Nephron (organoid): ENCODE results near the gene NRBF2.

Experiments
- H3K27ac Mint-ChIP-seq, 3 experiments: 2 replicates each; pipeline ENCODE4 v1.8.0; 2020; ENCODE audit warnings: mixed read lengths in 3 of 3, mild to moderate bottlenecking in 2 of 3, moderate library complexity in 1 of 3
- H3K27me3 Mint-ChIP-seq: 2 replicates; pipeline ENCODE4 v1.8.0; 2021; ENCODE audit warnings: low read depth, mild to moderate bottlenecking, moderate library complexity, mixed read lengths
- H3K36me3 Mint-ChIP-seq: 2 replicates; pipeline ENCODE4 v1.8.0; 2020; ENCODE audit warnings: low read depth, mixed read lengths
- H3K4me1 Mint-ChIP-seq: 2 replicates; pipeline ENCODE4 v1.8.0; 2020; ENCODE audit warnings: mixed read lengths
- H3K4me3 Mint-ChIP-seq, 3 experiments: 2 replicates each; pipeline ENCODE4 v1.8.0; 2020; ENCODE audit warnings: mild to moderate bottlenecking in 3 of 3, mixed read lengths in 3 of 3, moderate library complexity in 2 of 3
- H3K9me3 Mint-ChIP-seq: 2 replicates; pipeline ENCODE4 v1.8.0; 2020; ENCODE audit warnings: mixed read lengths
- TF ChIP-seq, protein P1 (sequence below), 3 experiments: fragments of 200-600 bp; sonication (generic); IDR thresholded peaks; one replicate each; pipeline ENCODE4 v1.5.0; 2021; ENCODE audit warnings: antibody characterized with exemption in 3 of 3; ENCODE audit not compliant: unreplicated experiment in 3 of 3

NRBF2 gene

DNA sequence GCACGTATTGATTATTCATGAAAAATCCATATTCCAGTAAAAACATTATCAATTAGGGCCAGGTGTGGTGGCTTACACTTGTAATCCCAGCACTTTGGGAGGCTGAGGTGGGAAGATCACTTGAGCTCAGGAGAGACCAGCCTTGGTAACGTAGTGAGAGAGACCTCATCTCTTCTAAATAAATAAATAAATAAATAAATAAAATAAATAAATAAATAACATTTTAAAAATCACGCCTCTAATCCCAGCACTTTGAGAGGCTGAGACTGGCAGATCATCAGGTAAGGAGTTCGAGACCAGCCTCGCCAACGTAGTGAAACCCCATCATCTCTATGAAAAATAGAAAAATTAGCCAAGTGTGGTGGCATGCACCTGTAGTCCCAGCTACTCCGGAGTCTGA lies 32.1 kb downstream of the NRBF2 start:
- Mint-ChIP-seq H3K9me3 (no peaks in the 10 kb centered on the region), H3K4me3 (no peak overlapping the region), H3K27me3 (no peaks in the 10 kb centered on the region), H3K27ac (no peak overlapping the region), H3K36me3 (peaks cover 38% of the 10 kb centered on the region), H3K4me1 (peaks cover 12% of the 10 kb centered on the region)
- TF ChIP-seq, protein P1, sequence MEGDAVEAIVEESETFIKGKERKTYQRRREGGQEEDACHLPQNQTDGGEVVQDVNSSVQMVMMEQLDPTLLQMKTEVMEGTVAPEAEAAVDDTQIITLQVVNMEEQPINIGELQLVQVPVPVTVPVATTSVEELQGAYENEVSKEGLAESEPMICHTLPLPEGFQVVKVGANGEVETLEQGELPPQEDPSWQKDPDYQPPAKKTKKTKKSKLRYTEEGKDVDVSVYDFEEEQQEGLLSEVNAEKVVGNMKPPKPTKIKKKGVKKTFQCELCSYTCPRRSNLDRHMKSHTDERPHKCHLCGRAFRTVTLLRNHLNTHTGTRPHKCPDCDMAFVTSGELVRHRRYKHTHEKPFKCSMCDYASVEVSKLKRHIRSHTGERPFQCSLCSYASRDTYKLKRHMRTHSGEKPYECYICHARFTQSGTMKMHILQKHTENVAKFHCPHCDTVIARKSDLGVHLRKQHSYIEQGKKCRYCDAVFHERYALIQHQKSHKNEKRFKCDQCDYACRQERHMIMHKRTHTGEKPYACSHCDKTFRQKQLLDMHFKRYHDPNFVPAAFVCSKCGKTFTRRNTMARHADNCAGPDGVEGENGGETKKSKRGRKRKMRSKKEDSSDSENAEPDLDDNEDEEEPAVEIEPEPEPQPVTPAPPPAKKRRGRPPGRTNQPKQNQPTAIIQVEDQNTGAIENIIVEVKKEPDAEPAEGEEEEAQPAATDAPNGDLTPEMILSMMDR (IDR thresholded peaks at IDR 0.05; ENCODE audit: unreplicated experiment in 3 of 3), result no peak

DNA sequence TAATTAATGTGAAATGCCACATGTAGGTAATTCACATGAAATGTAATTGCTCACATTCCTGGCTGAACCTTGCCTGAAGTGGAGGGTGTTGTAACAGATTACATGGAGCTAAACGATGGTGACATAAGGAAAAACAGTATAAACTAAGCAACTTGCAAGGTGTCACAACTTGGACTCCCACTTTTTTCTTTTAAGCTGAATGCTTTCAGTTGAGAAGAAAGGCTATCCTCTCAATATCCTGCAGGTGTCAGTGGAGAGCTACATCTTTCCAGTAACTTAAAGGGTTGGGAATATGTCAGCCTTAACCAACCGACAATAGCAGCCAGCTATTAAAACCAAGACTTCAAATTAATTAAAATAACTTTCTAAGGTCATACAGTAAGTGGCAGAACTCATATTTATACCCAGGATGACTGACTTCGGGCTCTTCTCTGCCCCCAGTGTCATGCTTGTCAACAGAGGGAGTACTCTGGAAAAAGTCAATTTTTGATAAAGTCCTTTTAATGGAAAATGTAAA lies 33.7 kb downstream of the NRBF2 start:
- Mint-ChIP-seq H3K36me3 (peaks cover 45% of the 10 kb centered on the region), H3K9me3 (no peaks in the 10 kb centered on the region), H3K27ac (peak overlapping the region; percentile 4 to 47 (median 25)), H3K4me3 (no peak overlapping the region), H3K4me1 (peaks cover 20% of the 10 kb centered on the region), H3K27me3 (no peaks in the 10 kb centered on the region)
- TF ChIP-seq, protein P1 (IDR thresholded peaks at IDR 0.05; ENCODE audit: unreplicated experiment in 3 of 3), result peak; percentile 69 to 79 (median 73)

- TF ChIP-seq, protein P1 (IDR thresholded peaks at IDR 0.05; ENCODE audit: unreplicated experiment in 3 of 3), result no peak
- H3K27ac Mint-ChIP-seq, result peak overlapping the region; percentile 16 to 57 (median 23)
- H3K36me3 Mint-ChIP-seq, result peaks cover 63% of the 10 kb centered on the region
- H3K4me1 Mint-ChIP-seq, result peaks cover 32% of the 10 kb centered on the region
- H3K4me3 Mint-ChIP-seq, result no peak overlapping the region
- no peaks in the 10 kb centered on the region for H3K27me3 Mint-ChIP-seq
- H3K9me3 Mint-ChIP-seq, result no peaks in the 10 kb centered on the region
Observed at GRCh38 chr10:63168821-63169462, 35.8 kb downstream of the NRBF2 start.

- Mint-ChIP-seq H3K36me3 (peaks cover 64% of the 10 kb centered on the region), H3K9me3 (no peaks in the 10 kb centered on the region), H3K4me3 (no peak overlapping the region), H3K27me3 (no peaks in the 10 kb centered on the region), H3K4me1 (peaks cover 32% of the 10 kb centered on the region), H3K27ac (peak overlapping the region in 2 of 3 experiments; percentile 16 to 57)
- TF ChIP-seq, protein P1 (IDR thresholded peaks at IDR 0.05; ENCODE audit: unreplicated experiment in 3 of 3), result no peak
Observed at GRCh38 chr10:63169624-63170023, 36.5 kb downstream of the NRBF2 start.

DNA sequence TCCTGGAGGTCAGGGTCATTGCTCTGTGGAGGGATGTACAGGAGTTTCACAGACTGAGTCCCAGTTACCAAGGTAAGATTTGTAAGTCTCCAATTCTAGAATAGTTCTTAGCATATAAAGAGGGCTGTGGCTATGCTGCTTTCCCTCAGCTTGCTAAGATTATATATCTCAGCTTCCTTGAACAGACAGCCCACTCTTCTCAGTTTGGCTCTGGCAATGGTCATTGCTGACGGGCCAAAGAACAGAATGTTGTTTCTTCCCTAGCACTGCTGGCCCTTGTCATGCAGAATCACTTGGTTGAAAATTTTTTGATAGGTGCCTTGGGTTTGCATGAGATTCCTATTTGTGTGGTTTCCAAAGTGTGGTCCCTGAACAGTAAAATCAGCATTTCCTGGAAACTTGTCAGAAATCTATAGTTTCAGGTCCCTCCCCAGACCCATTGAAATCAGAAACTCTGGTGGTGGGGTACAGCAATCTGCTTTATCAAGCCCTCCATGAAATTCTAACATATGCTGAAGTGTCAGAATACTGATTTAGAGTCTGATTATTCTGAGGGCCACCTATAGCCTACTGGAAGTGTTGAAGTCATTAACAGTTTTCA lies 38.2 kb downstream of the NRBF2 start:
- Mint-ChIP-seq H3K9me3 (no peaks in the 10 kb centered on the region), H3K36me3 (peaks cover 70% of the 10 kb centered on the region), H3K27ac (peak overlapping the region; percentile 62 to 80 (median 78)), H3K4me1 (peaks cover 32% of the 10 kb centered on the region), H3K4me3 (no peak overlapping the region), H3K27me3 (no peaks in the 10 kb centered on the region)
- TF ChIP-seq, protein P1 (IDR thresholded peaks at IDR 0.05; ENCODE audit: unreplicated experiment in 3 of 3), result no peak
